ENCODE data around the gene CCNT2.
A peak's percentile ranks its signal among the peaks of the same experiment; 100 is the strongest.

The CCNT2 gene

GRCh38 chr2:134934150-134934549, 15.5 kb downstream of the CCNT2 start:
- TF ChIP-seq CTCF (conservative IDR thresholded peaks at IDR 0.05; ENCODE audit: low read depth, low read length): no peak
- H3K4me3 ChIP-seq (ENCODE audit: low read depth, low read length): no peak overlapping the region
- DNase-seq (ENCODE audit: low read depth): no peak

- TF ChIP-seq CTCF (conservative IDR thresholded peaks at IDR 0.05; ENCODE audit: low read depth, low read length): no peak
- DNase-seq (ENCODE audit: low read depth): peak; percentile 58
- H3K4me3 ChIP-seq (ENCODE audit: low read depth, low read length): no peak overlapping the region
These were observed 16.0 kb downstream of the CCNT2 start for GRCh38 chr2:134934641-134935040.

DNA sequence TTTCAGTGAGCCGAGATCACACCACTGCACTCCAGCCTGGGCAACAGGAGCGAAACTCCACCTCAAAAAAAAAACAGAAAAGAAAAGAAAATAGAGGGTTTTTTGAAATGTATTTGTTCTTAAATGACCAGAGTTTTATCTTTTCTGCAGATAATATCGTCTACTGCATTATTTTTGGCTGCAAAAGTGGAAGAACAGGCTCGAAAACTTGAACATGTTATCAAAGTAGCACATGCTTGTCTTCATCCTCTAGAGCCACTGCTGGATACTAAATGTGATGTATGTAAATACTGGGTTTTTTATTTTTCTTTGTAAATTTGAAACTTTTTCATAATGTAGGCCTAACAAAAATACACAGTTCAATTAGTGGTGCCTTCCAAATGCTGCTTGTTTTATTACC, 18.1 kb downstream of the CCNT2 start:
- H3K4me3 ChIP-seq (ENCODE audit: low read depth, low read length): no peak overlapping the region
- TF ChIP-seq CTCF (conservative IDR thresholded peaks at IDR 0.05; ENCODE audit: low read depth, low read length): no peak
- DNase-seq (ENCODE audit: low read depth): no peak

- TF ChIP-seq CTCF (conservative IDR thresholded peaks at IDR 0.05; ENCODE audit: low read depth, low read length): no peak
- no peak for DNase-seq (ENCODE audit: low read depth)
- no peak overlapping the region for H3K4me3 ChIP-seq (ENCODE audit: low read depth, low read length)
These were observed 24.9 kb downstream of the CCNT2 start for GRCh38 chr2:134943540-134943939.

- H3K4me3 ChIP-seq (ENCODE audit: low read depth, low read length): no peak overlapping the region
- no peak for TF ChIP-seq CTCF (conservative IDR thresholded peaks at IDR 0.05; ENCODE audit: low read depth, low read length)
- DNase-seq (ENCODE audit: low read depth): no peak
These were observed 26.4 kb downstream of the CCNT2 start for GRCh38 chr2:134944975-134945374.

DNA sequence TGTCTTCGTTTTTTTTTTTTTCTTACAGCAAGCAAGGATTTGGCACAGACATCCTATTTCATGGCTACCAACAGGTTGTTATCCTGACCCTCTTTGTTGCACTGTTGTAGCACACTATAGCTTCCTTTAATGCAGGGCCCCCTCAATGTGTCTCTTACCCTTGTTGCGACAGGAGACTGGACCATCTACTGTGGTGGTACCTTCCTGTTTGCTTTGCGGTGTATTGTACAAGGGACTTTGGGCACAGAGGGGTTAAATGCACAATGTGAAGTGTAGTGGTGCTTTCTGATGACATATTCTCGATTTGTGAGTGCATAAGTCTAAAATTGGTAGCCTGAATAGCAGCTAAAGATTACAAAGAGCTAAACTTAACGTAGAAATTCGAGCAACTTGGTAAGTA, 27.5 kb downstream of the CCNT2 start:
- no peak for TF ChIP-seq CTCF (conservative IDR thresholded peaks at IDR 0.05; ENCODE audit: low read depth, low read length)
- DNase-seq (ENCODE audit: low read depth): no peak
- H3K4me3 ChIP-seq (ENCODE audit: low read depth, low read length): no peak overlapping the region

GRCh38 chr2:134949981-134950708, 31.5 kb downstream of the CCNT2 start:
- TF ChIP-seq CTCF (conservative IDR thresholded peaks at IDR 0.05; ENCODE audit: low read depth, low read length): no peak
- DNase-seq (ENCODE audit: low read depth): no peak
- no peak overlapping the region for H3K4me3 ChIP-seq (ENCODE audit: low read depth, low read length)

Measured in choroid plexus epithelial cell (primary cell).